Measurements from ENCODE around the gene AIG1. TPM values are rescaled to one million over a fixed set of nuclear protein-coding genes. Genes with fewer than 3 reads are reported as not detected.

The AIG1 gene
- total and polyA plus RNA-seq, 7 experiments from 2014 or later: 6.8 to 21.8 (median 10.5) TPM

GRCh38 chr6:143141442-143141841 is 80.8 kb downstream of the AIG1 start:
- Histone ChIP-seq H3K27ac (ENCODE audit: low read depth, low read length) (no peak overlapping the region), H3K9me3 (ENCODE audit: control insufficient read depth in 2 of 3, low read length in 3 of 3) (no peaks in the 10 kb centered on the region), H3K4me3 (ENCODE audit: low read length) (no peak overlapping the region), H3K4me1 (ENCODE audit: control insufficient read depth in 2 of 2, insufficient read depth in 2 of 2, low read length in 2 of 2) (peaks cover 0 to 4% of the 10 kb centered on the region in 2 donors), H3K36me3 (ENCODE audit: control insufficient read depth in 2 of 3, insufficient read depth in 3 of 3, low read length in 3 of 3) (no peaks in the 10 kb centered on the region), H3K27me3 (ENCODE audit: control insufficient read depth in 2 of 2, insufficient read depth in 2 of 2, low read length in 2 of 2) (no peaks in the 10 kb centered on the region)
- Mint-ChIP-seq H3K4me3 (no peak overlapping the region), H3K36me3 (peaks cover 12 to 44% (median 38%) of the 10 kb centered on the region in 5 donors), H3K27ac (no peak overlapping the region), H3K27me3 (no peaks in the 10 kb centered on the region), H3K4me1 (peaks cover under 1 to 24% (median 18%) of the 10 kb centered on the region in 7 donors), H3K9me3 (peaks cover 0 to 15% (median 3%) of the 10 kb centered on the region in 11 donors)
- DNase-seq (no peak), ATAC-seq (no peak)
- intact Hi-C loops (cut with micrococcal nuclease): no loop called here
- ChIA-PET CTCF (interaction anchor here (0.6 kb wide), 1 partner anchor 43 kb away, joined by 3 read pairs; no protein-coding TSS in a partner anchor), POLR2A (no interaction called here)

GRCh38 chr6:143146186-143146851 is 85.6 kb downstream of the AIG1 start:
- Mint-ChIP-seq H3K27ac (no peak overlapping the region), H3K9me3 (peaks cover 0 to 8% (median 0%) of the 10 kb centered on the region in 11 donors), H3K27me3 (no peaks in the 10 kb centered on the region), H3K4me1 (no peaks in the 10 kb centered on the region), H3K4me3 (no peak overlapping the region), H3K36me3 (peaks cover 3 to 21% (median 20%) of the 10 kb centered on the region in 5 donors)
- DNase-seq (no peak), ATAC-seq (no peak)
- H3K27me3 ChIP-seq (ENCODE audit: control insufficient read depth in 2 of 2, insufficient read depth in 2 of 2, low read length in 2 of 2): no peaks in the 10 kb centered on the region
- H3K9me3 ChIP-seq (ENCODE audit: control insufficient read depth in 2 of 3, low read length in 3 of 3): no peaks in the 10 kb centered on the region
- intact Hi-C loops (cut with micrococcal nuclease): no loop called here
- CTCF ChIA-PET: no interaction called here
- no peaks in the 10 kb centered on the region for H3K36me3 ChIP-seq (ENCODE audit: control insufficient read depth in 2 of 3, insufficient read depth in 3 of 3, low read length in 3 of 3)
- no peaks in the 10 kb centered on the region for H3K4me1 ChIP-seq (ENCODE audit: control insufficient read depth in 2 of 2, insufficient read depth in 2 of 2, low read length in 2 of 2)
- no peak overlapping the region for H3K27ac ChIP-seq (ENCODE audit: low read depth, low read length)
- no peak overlapping the region for H3K4me3 ChIP-seq (ENCODE audit: low read length)
- POLR2A ChIA-PET: no interaction called here

- H3K4me1 Mint-ChIP-seq: no peaks in the 10 kb centered on the region
- H3K27me3 Mint-ChIP-seq: no peaks in the 10 kb centered on the region
- Histone ChIP-seq H3K4me3 (ENCODE audit: low read length) (no peak overlapping the region), H3K27ac (ENCODE audit: low read depth, low read length) (no peak overlapping the region), H3K27me3 (ENCODE audit: control insufficient read depth in 2 of 2, insufficient read depth in 2 of 2, low read length in 2 of 2) (no peaks in the 10 kb centered on the region), H3K9me3 (ENCODE audit: control insufficient read depth in 2 of 3, low read length in 3 of 3) (no peaks in the 10 kb centered on the region), H3K4me1 (ENCODE audit: control insufficient read depth in 2 of 2, insufficient read depth in 2 of 2, low read length in 2 of 2) (no peaks in the 10 kb centered on the region), H3K36me3 (ENCODE audit: control insufficient read depth in 2 of 3, insufficient read depth in 3 of 3, low read length in 3 of 3) (no peaks in the 10 kb centered on the region)
- H3K4me3 Mint-ChIP-seq: no peak overlapping the region
- DNase-seq: no peak
- H3K36me3 Mint-ChIP-seq: peaks cover 2 to 25% (median 14%) of the 10 kb centered on the region in 5 donors
- POLR2A ChIA-PET: no interaction called here
- no peak overlapping the region for H3K27ac Mint-ChIP-seq
- ATAC-seq: no peak
- H3K9me3 Mint-ChIP-seq: peaks cover 0 to 5% (median 0%) of the 10 kb centered on the region in 11 donors
- CTCF ChIA-PET: no interaction called here
- intact Hi-C loops (cut with micrococcal nuclease): no loop called here
These were observed 89.1 kb downstream of the AIG1 start for GRCh38 chr6:143149771-143150170.

GRCh38 chr6:143150281-143150680 is 89.6 kb downstream of the AIG1 start:
- intact Hi-C loops (cut with micrococcal nuclease): no loop called here
- Histone ChIP-seq H3K4me1 (ENCODE audit: control insufficient read depth in 2 of 2, insufficient read depth in 2 of 2, low read length in 2 of 2) (no peaks in the 10 kb centered on the region), H3K36me3 (ENCODE audit: control insufficient read depth in 2 of 3, insufficient read depth in 3 of 3, low read length in 3 of 3) (no peaks in the 10 kb centered on the region), H3K27me3 (ENCODE audit: control insufficient read depth in 2 of 2, insufficient read depth in 2 of 2, low read length in 2 of 2) (no peaks in the 10 kb centered on the region), H3K4me3 (ENCODE audit: low read length) (no peak overlapping the region), H3K9me3 (ENCODE audit: control insufficient read depth in 2 of 3, low read length in 3 of 3) (no peaks in the 10 kb centered on the region), H3K27ac (ENCODE audit: low read depth, low read length) (no peak overlapping the region)
- Mint-ChIP-seq H3K27me3 (no peaks in the 10 kb centered on the region), H3K4me3 (no peak overlapping the region), H3K27ac (peak overlapping the region in 1 of 9 donors; percentile 16), H3K9me3 (peaks cover 0 to 5% (median 0%) of the 10 kb centered on the region in 11 donors), H3K36me3 (peaks cover 2 to 27% (median 16%) of the 10 kb centered on the region in 5 donors), H3K4me1 (no peaks in the 10 kb centered on the region)
- CTCF ChIA-PET: interaction anchor here (0.8 kb wide), 1 partner anchor 457 kb away, joined by 3 read pairs; no protein-coding TSS in a partner anchor
- POLR2A ChIA-PET: no interaction called here
- DNase-seq (no peak), ATAC-seq (no peak)

GRCh38 chr6:143151381-143151780 is 90.7 kb downstream of the AIG1 start:
- Mint-ChIP-seq H3K4me1 (peaks cover 0 to under 1% (median 0%) of the 10 kb centered on the region in 7 donors), H3K9me3 (peaks cover 0 to 5% (median 0%) of the 10 kb centered on the region in 11 donors), H3K27me3 (no peaks in the 10 kb centered on the region), H3K36me3 (peaks cover 2 to 29% (median 20%) of the 10 kb centered on the region in 5 donors), H3K27ac (no peak overlapping the region), H3K4me3 (no peak overlapping the region)
- Histone ChIP-seq H3K27me3 (ENCODE audit: control insufficient read depth in 2 of 2, insufficient read depth in 2 of 2, low read length in 2 of 2) (no peaks in the 10 kb centered on the region), H3K27ac (ENCODE audit: low read depth, low read length) (no peak overlapping the region), H3K4me1 (ENCODE audit: control insufficient read depth in 2 of 2, insufficient read depth in 2 of 2, low read length in 2 of 2) (no peaks in the 10 kb centered on the region), H3K4me3 (ENCODE audit: low read length) (no peak overlapping the region), H3K36me3 (ENCODE audit: control insufficient read depth in 2 of 3, insufficient read depth in 3 of 3, low read length in 3 of 3) (no peaks in the 10 kb centered on the region), H3K9me3 (ENCODE audit: control insufficient read depth in 2 of 3, low read length in 3 of 3) (no peaks in the 10 kb centered on the region)
- POLR2A ChIA-PET: no interaction called here
- ATAC-seq: no peak
- CTCF ChIA-PET: no interaction called here
- intact Hi-C loops (cut with micrococcal nuclease): no loop called here
- DNase-seq: no peak

GRCh38 chr6:143155681-143156080 is 95.0 kb downstream of the AIG1 start:
- H3K9me3 Mint-ChIP-seq: peaks cover 0 to 2% (median 0%) of the 10 kb centered on the region in 11 donors
- Histone ChIP-seq H3K36me3 (ENCODE audit: control insufficient read depth in 2 of 3, insufficient read depth in 3 of 3, low read length in 3 of 3) (no peaks in the 10 kb centered on the region), H3K4me3 (ENCODE audit: low read length) (no peak overlapping the region), H3K4me1 (ENCODE audit: control insufficient read depth in 2 of 2, insufficient read depth in 2 of 2, low read length in 2 of 2) (no peaks in the 10 kb centered on the region), H3K27me3 (ENCODE audit: control insufficient read depth in 2 of 2, insufficient read depth in 2 of 2, low read length in 2 of 2) (no peaks in the 10 kb centered on the region), H3K27ac (ENCODE audit: low read depth, low read length) (no peak overlapping the region), H3K9me3 (ENCODE audit: control insufficient read depth in 2 of 3, low read length in 3 of 3) (no peaks in the 10 kb centered on the region)
- POLR2A ChIA-PET: no interaction called here
- intact Hi-C loops (cut with micrococcal nuclease): no loop called here
- no peak overlapping the region for H3K27ac Mint-ChIP-seq
- H3K36me3 Mint-ChIP-seq: peaks cover 0 to 14% (median 11%) of the 10 kb centered on the region in 5 donors
- DNase-seq (no peak), ATAC-seq (no peak)
- no peak overlapping the region for H3K4me3 Mint-ChIP-seq
- H3K4me1 Mint-ChIP-seq: peaks cover 0 to 6% (median 0%) of the 10 kb centered on the region in 7 donors
- CTCF ChIA-PET: no interaction called here
- no peaks in the 10 kb centered on the region for H3K27me3 Mint-ChIP-seq

- Histone ChIP-seq H3K9me3 (ENCODE audit: control insufficient read depth in 2 of 3, low read length in 3 of 3) (no peaks in the 10 kb centered on the region), H3K4me3 (ENCODE audit: low read length) (no peak overlapping the region), H3K36me3 (ENCODE audit: control insufficient read depth in 2 of 3, insufficient read depth in 3 of 3, low read length in 3 of 3) (no peaks in the 10 kb centered on the region), H3K4me1 (ENCODE audit: control insufficient read depth in 2 of 2, insufficient read depth in 2 of 2, low read length in 2 of 2) (no peaks in the 10 kb centered on the region), H3K27me3 (ENCODE audit: control insufficient read depth in 2 of 2, insufficient read depth in 2 of 2, low read length in 2 of 2) (no peaks in the 10 kb centered on the region), H3K27ac (ENCODE audit: low read depth, low read length) (no peak overlapping the region)
- ChIA-PET CTCF (no interaction called here), POLR2A (interaction anchor here (0.8 kb wide), 1 partner anchor 85 kb away, joined by 3 read pairs; no protein-coding TSS in a partner anchor)
- Mint-ChIP-seq H3K27me3 (no peaks in the 10 kb centered on the region), H3K27ac (peak overlapping the region in 1 of 9 donors; percentile 37), H3K36me3 (peaks cover 0 to 14% (median 9%) of the 10 kb centered on the region in 5 donors), H3K4me1 (peaks cover 0 to 6% (median 0%) of the 10 kb centered on the region in 7 donors), H3K4me3 (no peak overlapping the region), H3K9me3 (peaks cover 0 to 2% (median 0%) of the 10 kb centered on the region in 11 donors)
- no peak for DNase-seq
- no peak for ATAC-seq
- intact Hi-C loops (cut with micrococcal nuclease): no loop called here
These were observed 96.4 kb downstream of the AIG1 start for GRCh38 chr6:143157131-143157530.

All from naive thymus-derived CD4-positive, alpha-beta T cell (primary cell).